Natural killer cell (primary cell): ENCODE results near the gene ATP6V1E1. TPM values are rescaled to one million over a fixed set of nuclear protein-coding genes. Genes with fewer than 3 reads are reported as not detected.

Experiments used
- ATAC-seq, 3 donors: fragments of 150-1000 bp in 2 of 3; fragments of 200-7000 bp in 1 of 3; cut with Tn5 transposase; 1 replicate in 1 of 3; 2 replicates in 2 of 3; pipeline ENCODE4 v1.10.0; 2021; ENCODE audit warnings: mild to moderate bottlenecking in 2 of 3, moderate library complexity in 2 of 3
- DNase-seq, 2 donors: peaks; one replicate each; pipeline versions ENCODE4 v3.0.0 to v3.0.0-alpha.2; 2013 to 2021; ENCODE audit warnings: mixed read lengths in 1 of 2
- H3K27ac ChIP-seq: one replicate; pipeline ENCODE4 v1.5.1; 2013; ENCODE audit warnings: mild to moderate bottlenecking, low read length
- H3K27me3 ChIP-seq: one replicate; pipeline ENCODE4 v1.6.1; 2013; ENCODE audit warnings: low read length; ENCODE audit not compliant: control insufficient read depth, insufficient read depth
- H3K36me3 ChIP-seq: one replicate; pipeline ENCODE4 v1.6.1; 2013; ENCODE audit warnings: low read length; ENCODE audit not compliant: control insufficient read depth, insufficient read depth
- H3K4me1 ChIP-seq: one replicate; pipeline ENCODE4 v1.6.1; 2013; ENCODE audit warnings: low read length; ENCODE audit not compliant: control insufficient read depth, insufficient read depth
- H3K4me3 ChIP-seq: one replicate; pipeline ENCODE4 v1.5.1; 2013; ENCODE audit warnings: low read length
- H3K9me3 ChIP-seq: one replicate; pipeline ENCODE4 v1.6.1; 2013; ENCODE audit warnings: low read length; ENCODE audit not compliant: control insufficient read depth, insufficient read depth
- H3K27ac Mint-ChIP-seq, 2 donors: one replicate each; pipeline ENCODE4 v1.8.0; 2022; ENCODE audit warnings: mild to moderate bottlenecking in 2 of 2, mixed read lengths in 2 of 2, moderate library complexity in 1 of 2
- H3K27me3 Mint-ChIP-seq, 2 donors: one replicate each; pipeline ENCODE4 v1.8.0; 2022; ENCODE audit warnings: low read depth in 2 of 2, mixed read lengths in 2 of 2
- H3K36me3 Mint-ChIP-seq: one replicate; pipeline ENCODE4 v1.8.0; 2022; ENCODE audit warnings: mixed read lengths
- H3K4me1 Mint-ChIP-seq, 2 donors: one replicate each; pipeline ENCODE4 v1.8.0; 2022; ENCODE audit warnings: mixed read lengths in 2 of 2
- H3K4me3 Mint-ChIP-seq: one replicate; pipeline ENCODE4 v1.8.0; 2022; ENCODE audit warnings: mild to moderate bottlenecking, moderate library complexity, mixed read lengths
- H3K9me3 Mint-ChIP-seq, 2 donors: one replicate each; pipeline ENCODE4 v1.8.0; 2022; ENCODE audit warnings: mixed read lengths in 2 of 2
- WGBS: methylation state at CpG from one replicate; pipeline ENCODE4 v1.1.7; 2013; ENCODE audit warnings: missing lambda C conversion rate; ENCODE audit not compliant: insufficient coverage; 5-methylcytosine and 5-hydroxymethylcytosine counted together
- intact Hi-C: fragments of 100-400 bp; cut with micrococcal nuclease; formaldehyde crosslinking; loops from one replicate; pipeline ENCODE4 v1.14.2; 2022
- total RNA-seq, 4 donors: library from RNA; stranded (reverse); fragments of 120-200 nt in 1 of 4; gene quantifications; one replicate each; pipeline versions ENCODE4 v1.2.3 to v1.2.4, GENCODE V29; 2013 to 2022
- TF ChIP-seq, protein P1 (sequence below): fragments of 200-600 bp; IDR thresholded peaks from one replicate; pipeline ENCODE4 v1.8.0; 2022; ENCODE audit warnings: antibody characterized with exemption

The ATP6V1E1 gene
- total RNA-seq, 3 donors from 2014 or later (not counting 1 experiment from before 2014, with no cell fraction given): 75.8 to 79.8 (median 76.4) TPM

GRCh38 chr22:17578136-17578754 is 50.3 kb downstream of the ATP6V1E1 start:
- DNase-seq (no peak), ATAC-seq (no peak)
- intact Hi-C loops: no loop called here
- Mint-ChIP-seq H3K36me3 (no peaks in the 10 kb centered on the region), H3K4me3 (no peak overlapping the region), H3K9me3 (no peaks in the 10 kb centered on the region), H3K4me1 (no peaks in the 10 kb centered on the region), H3K27ac (no peak overlapping the region), H3K27me3 (no peaks in the 10 kb centered on the region)
- H3K27ac ChIP-seq: no peak overlapping the region
- WGBS: 88% methylated on average over 11 of the region's 11 CpGs
- no peak overlapping the region for H3K4me3 ChIP-seq
- no peaks in the 10 kb centered on the region for H3K27me3 ChIP-seq
- H3K9me3 ChIP-seq: no peaks in the 10 kb centered on the region
- TF ChIP-seq, protein P1, sequence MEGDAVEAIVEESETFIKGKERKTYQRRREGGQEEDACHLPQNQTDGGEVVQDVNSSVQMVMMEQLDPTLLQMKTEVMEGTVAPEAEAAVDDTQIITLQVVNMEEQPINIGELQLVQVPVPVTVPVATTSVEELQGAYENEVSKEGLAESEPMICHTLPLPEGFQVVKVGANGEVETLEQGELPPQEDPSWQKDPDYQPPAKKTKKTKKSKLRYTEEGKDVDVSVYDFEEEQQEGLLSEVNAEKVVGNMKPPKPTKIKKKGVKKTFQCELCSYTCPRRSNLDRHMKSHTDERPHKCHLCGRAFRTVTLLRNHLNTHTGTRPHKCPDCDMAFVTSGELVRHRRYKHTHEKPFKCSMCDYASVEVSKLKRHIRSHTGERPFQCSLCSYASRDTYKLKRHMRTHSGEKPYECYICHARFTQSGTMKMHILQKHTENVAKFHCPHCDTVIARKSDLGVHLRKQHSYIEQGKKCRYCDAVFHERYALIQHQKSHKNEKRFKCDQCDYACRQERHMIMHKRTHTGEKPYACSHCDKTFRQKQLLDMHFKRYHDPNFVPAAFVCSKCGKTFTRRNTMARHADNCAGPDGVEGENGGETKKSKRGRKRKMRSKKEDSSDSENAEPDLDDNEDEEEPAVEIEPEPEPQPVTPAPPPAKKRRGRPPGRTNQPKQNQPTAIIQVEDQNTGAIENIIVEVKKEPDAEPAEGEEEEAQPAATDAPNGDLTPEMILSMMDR: no peak
- H3K36me3 ChIP-seq: no peaks in the 10 kb centered on the region
- no peaks in the 10 kb centered on the region for H3K4me1 ChIP-seq

GRCh38 chr22:17576470-17576869 is 52.1 kb downstream of the ATP6V1E1 start:
- Histone ChIP-seq H3K36me3 (no peaks in the 10 kb centered on the region), H3K9me3 (no peaks in the 10 kb centered on the region), H3K27ac (no peak overlapping the region), H3K27me3 (no peaks in the 10 kb centered on the region), H3K4me3 (no peak overlapping the region), H3K4me1 (no peaks in the 10 kb centered on the region)
- TF ChIP-seq, protein P1: no peak
- H3K27me3 Mint-ChIP-seq: no peaks in the 10 kb centered on the region
- H3K27ac Mint-ChIP-seq: no peak overlapping the region
- H3K4me1 Mint-ChIP-seq: no peaks in the 10 kb centered on the region
- intact Hi-C loops: no loop called here
- no peaks in the 10 kb centered on the region for H3K36me3 Mint-ChIP-seq
- no peaks in the 10 kb centered on the region for H3K9me3 Mint-ChIP-seq
- DNase-seq (no peak), ATAC-seq (no peak)
- WGBS: 78% methylated on average over 6 of the region's 6 CpGs
- no peak overlapping the region for H3K4me3 Mint-ChIP-seq

- no peak for DNase-seq
- Histone ChIP-seq H3K4me3 (no peak overlapping the region), H3K9me3 (no peaks in the 10 kb centered on the region), H3K4me1 (no peaks in the 10 kb centered on the region), H3K36me3 (no peaks in the 10 kb centered on the region), H3K27ac (no peak overlapping the region), H3K27me3 (no peaks in the 10 kb centered on the region)
- H3K4me1 Mint-ChIP-seq: no peaks in the 10 kb centered on the region
- 86% methylated on average over 4 of the region's 4 CpGs for WGBS
- peaks cover 0 to 5% of the 10 kb centered on the region in 2 donors for H3K27me3 Mint-ChIP-seq
- no peak overlapping the region for H3K27ac Mint-ChIP-seq
- intact Hi-C loops: no loop called here
- no peak overlapping the region for H3K4me3 Mint-ChIP-seq
- TF ChIP-seq, protein P1: no peak
- no peaks in the 10 kb centered on the region for H3K36me3 Mint-ChIP-seq
- ATAC-seq: no peak
- no peaks in the 10 kb centered on the region for H3K9me3 Mint-ChIP-seq
These were observed 52.9 kb downstream of the ATP6V1E1 start for GRCh38 chr22:17575681-17576080.

DNA sequence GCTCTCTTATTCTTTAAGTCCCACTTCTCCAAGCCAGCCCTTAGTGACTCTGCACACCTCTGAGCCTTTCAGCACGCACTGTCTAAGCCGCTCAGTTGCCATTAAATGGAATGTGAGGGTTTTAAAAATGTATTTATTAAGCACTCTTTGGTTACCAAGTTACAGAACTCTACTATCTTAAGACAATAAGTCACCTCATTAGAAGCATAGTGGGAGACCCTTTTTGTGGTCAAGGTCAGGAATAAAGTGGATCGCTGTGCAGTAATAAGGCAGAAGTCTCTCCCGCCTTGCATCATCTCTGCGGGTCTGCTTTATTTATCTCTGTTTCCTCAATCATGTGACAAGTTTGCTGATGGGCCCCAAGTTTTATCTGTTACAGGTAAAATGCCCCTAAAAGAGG is 53.4 kb downstream of the ATP6V1E1 start:
- TF ChIP-seq, protein P1: no peak
- Mint-ChIP-seq H3K4me1 (no peaks in the 10 kb centered on the region), H3K27me3 (peaks cover 0 to 6% of the 10 kb centered on the region in 2 donors), H3K4me3 (no peak overlapping the region), H3K27ac (no peak overlapping the region), H3K9me3 (no peaks in the 10 kb centered on the region), H3K36me3 (no peaks in the 10 kb centered on the region)
- H3K9me3 ChIP-seq: no peaks in the 10 kb centered on the region
- H3K4me3 ChIP-seq: no peak overlapping the region
- intact Hi-C loops: no loop called here
- no peak for ATAC-seq
- H3K27me3 ChIP-seq: no peaks in the 10 kb centered on the region
- no peaks in the 10 kb centered on the region for H3K4me1 ChIP-seq
- no peaks in the 10 kb centered on the region for H3K36me3 ChIP-seq
- WGBS: 89% methylated on average over 3 of the region's 5 CpGs
- DNase-seq: no peak
- H3K27ac ChIP-seq: no peak overlapping the region
